Jurkat, Clone E6-1 (cell line): ENCODE results near the gene RPP14.

Source experiments
- DNase-seq: peaks from one replicate; pipeline ENCODE4 v3.0.0-alpha.2; 2011; ENCODE audit warnings: low read depth, low spot score
- H3K4me3 ChIP-seq: 2 replicates; pipeline ENCODE4 v1.5.1; 2011; ENCODE audit warnings: mild to moderate bottlenecking, low read length, control low read depth, moderate library complexity

RPP14 gene

DNA sequence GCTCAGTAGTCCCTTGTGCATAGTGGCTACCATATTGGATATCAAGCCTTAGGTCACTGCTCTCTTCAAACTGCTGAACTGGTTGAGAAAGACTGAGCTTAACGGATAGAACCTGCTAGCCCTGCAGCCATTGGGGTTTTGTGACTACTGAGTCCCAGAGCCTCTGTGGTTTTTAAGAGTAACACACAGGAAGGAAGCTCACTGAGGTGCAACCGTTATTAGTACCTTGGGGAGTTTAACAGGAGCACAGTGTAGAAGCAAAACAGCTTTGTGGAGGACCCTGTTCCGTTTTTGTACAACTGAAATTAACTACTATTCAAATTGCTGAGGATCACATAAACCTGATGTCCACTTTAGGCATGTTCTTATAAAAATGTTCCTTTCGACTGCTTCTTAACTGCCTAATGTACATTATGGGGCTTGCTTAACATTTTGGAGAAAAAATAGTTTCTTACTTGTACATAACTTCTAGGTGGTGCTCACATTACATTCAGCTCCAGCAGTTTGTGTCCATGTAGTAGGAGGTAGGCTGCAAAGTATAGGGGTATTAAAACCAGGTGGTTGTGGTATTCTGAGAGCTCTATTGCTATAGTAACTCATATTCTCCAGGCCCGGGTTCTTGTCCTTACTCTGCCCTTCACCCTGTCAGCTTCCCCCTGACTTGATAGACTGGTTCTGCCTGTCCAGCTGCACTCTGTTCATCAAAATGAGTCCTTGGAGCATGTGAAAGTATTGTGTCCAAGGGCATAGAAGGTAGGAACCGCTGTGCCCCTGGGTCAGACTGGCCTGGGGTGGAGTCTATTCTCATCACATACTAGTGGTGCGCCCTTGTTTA is 44.0 kb downstream of the RPP14 start:
- DNase-seq = peak; percentile 92
- peak overlapping the region; percentile 29 for H3K4me3 ChIP-seq

- no peak for DNase-seq
- peak overlapping the region; percentile 29 for H3K4me3 ChIP-seq
These were observed 44.6 kb downstream of the RPP14 start for GRCh38 chr3:58350627-58351013.

DNA sequence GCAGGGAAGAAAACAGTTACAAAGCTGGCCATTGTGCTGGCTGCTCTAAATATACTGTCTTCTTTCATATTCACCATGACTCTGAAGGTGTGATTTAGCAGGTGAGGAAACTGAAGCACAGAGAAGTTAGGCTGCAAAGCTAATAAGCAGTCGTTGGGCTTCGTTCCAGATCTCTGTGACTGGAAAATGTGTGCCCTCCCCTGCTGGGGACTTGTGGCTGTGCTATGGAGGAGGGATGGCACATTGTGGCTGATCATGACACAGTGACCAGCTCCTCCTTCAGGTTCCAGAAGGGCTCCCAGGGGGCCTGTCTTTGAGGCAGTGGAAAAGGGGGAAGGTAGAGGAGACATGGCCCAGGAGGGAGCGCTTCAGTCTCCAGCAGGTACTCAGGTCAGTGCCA is 45.9 kb downstream of the RPP14 start:
- peak; percentile 62 for DNase-seq
- H3K4me3 ChIP-seq = no peak overlapping the region

- no peak for DNase-seq
- no peak overlapping the region for H3K4me3 ChIP-seq
These were observed 46.6 kb downstream of the RPP14 start for GRCh38 chr3:58352626-58353025.

DNA sequence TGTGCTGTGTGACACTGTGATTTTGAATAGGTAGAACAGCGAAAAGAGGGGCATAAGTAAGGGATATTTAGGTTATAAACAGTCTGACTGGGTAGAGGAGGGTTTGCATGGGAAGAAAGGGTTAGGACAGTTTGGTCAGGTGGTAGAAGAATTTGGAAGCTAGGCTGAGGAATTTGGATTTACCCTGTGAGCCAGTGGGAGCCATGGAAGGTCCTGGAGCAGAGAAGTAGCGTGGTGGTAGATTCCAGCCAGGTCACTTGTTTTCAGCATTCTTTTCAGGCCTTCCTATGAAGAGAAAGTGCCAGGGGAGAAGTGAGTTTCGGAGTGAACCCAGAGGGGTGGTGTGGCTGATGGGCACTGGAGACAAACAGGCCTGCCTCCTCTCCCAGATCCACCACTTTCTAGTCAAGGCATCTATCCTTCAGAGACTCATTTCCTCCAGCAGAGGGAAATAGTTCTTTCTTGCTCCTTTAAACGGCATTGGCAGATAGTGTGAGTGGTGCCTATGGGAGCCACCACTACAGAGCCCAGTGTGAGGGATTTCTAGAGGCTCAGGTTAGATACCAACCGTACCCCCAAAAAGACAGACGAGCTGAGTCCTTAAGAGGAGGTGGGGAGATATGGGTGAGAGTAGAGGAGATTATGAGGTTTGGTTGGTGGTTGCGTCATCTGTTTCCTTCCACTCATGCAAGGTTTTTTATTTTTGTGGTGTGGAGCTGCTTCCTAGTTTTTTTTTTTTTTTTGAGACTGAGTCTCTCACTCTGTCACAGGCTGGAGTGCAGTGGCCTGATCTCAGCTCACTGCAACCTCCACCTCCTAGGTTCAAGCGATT is 47.9 kb downstream of the RPP14 start:
- peak; percentile 92 for DNase-seq
- H3K4me3 ChIP-seq = peak overlapping the region; percentile 32

DNA sequence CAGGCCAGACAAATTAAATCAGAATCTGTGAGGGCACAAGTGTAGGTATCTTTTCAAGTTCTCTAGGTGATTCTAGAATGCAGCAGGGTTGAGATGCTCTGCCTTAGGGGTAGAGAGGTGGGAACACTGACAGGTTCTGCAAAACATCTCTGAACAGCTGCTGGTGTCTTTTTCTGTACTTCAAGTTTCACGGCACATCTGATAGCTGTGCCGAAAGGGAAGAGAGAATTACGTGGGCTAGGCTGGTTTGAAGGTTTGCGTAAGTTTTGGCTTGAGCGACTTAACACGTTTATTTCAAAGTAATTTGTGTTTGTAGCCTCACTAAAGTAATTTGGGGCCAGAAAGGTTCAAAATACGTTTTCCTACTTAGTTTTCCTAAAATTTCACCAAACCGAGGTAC is 49.1 kb downstream of the RPP14 start:
- DNase-seq = no peak
- H3K4me3 ChIP-seq = no peak overlapping the region

DNA sequence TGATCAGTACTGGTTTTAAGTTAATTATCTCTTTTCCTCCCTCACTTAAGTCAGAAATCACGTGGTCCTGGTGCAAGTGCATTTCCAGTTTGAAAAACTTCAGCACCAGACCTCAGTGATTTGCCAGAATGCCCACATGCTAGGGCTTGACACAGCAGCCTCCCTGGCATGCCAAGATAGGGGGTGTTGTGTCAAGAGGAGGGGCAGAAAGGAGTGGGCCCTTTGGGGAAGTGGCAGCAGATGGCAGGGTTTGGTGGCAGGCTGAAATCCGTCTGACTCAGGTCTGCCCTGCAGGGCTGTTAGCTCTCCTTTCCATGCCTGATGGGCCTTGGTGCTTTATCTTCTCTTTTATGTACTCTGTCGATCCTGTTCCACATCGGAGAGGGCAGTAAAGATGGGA is 50.0 kb downstream of the RPP14 start:
- DNase-seq = no peak
- no peak overlapping the region for H3K4me3 ChIP-seq

DNA sequence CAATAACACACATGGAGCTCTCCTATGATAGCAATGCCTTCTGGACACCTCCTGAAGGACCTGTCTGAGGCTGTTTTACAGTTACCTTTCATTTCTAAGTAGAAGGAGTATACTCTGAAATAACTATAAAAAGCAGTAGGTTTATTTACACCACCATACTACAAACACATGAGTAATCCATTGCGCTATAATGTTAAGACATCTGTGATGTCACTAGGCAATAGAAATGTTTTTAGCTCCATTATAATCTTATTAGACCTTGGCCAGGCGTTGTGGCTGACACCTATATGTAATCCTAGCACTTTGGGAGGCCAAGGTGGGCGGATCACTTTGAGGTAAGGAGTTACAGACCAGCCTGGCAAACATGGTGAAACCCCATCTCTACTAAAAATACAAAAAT is 51.4 kb downstream of the RPP14 start:
- no peak for DNase-seq
- H3K4me3 ChIP-seq = no peak overlapping the region

DNA sequence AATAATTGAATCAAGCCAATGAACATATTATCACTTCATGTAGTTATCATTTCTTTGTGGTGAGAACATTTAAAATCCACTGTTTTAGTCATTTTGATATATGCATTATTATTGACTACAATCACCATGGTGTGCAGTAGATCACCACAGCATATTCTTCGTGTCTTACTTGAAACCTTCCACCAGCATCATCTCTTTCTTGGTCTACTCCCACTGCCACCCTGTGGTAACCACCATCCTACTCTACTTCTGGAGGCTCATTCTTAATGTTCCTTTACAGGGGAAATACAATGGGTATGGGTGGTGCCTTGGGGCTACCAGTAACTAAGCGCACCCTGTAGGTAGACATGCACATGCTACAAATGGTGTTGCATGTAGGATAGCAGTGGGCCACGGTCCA is 52.0 kb downstream of the RPP14 start:
- DNase-seq = no peak
- no peak overlapping the region for H3K4me3 ChIP-seq

GRCh38 chr3:58358808-58359207 is 52.8 kb downstream of the RPP14 start:
- no peak for DNase-seq
- no peak overlapping the region for H3K4me3 ChIP-seq

GRCh38 chr3:58359621-58360020 is 53.6 kb downstream of the RPP14 start:
- no peak overlapping the region for H3K4me3 ChIP-seq
- no peak for DNase-seq

GRCh38 chr3:58361866-58362265 is 55.8 kb downstream of the RPP14 start:
- no peak for DNase-seq
- H3K4me3 ChIP-seq = no peak overlapping the region

GRCh38 chr3:58366699-58367098 is 60.7 kb downstream of the RPP14 start:
- no peak overlapping the region for H3K4me3 ChIP-seq
- DNase-seq = no peak

DNA sequence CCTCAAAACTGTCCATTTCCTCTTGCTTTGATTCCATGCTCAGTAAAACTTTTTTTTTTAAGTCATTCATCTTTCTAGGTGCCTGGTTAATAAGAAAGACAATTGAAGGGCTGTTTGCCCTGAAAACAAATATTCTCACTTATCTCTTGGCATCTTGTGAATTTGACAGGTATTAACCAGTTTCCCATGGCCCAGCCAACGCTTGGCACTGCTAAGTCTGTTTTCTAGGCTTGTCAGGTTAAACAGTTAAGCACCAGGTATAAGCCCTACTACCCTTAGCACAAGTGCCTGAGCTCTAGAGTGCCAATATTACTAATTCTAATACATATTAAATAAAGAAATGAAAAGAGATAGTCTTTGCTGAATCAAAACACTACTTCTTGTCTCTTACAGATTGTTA is 63.0 kb downstream of the RPP14 start:
- no peak overlapping the region for H3K4me3 ChIP-seq
- DNase-seq = no peak
